ENCODE data around the gene HOXB6. TPM values are rescaled to one million over a fixed set of nuclear protein-coding genes. Genes with fewer than 3 reads are reported as not detected.

Gene HOXB6
- total RNA-seq, 2 donors from 2014 or later = not detected

DNA sequence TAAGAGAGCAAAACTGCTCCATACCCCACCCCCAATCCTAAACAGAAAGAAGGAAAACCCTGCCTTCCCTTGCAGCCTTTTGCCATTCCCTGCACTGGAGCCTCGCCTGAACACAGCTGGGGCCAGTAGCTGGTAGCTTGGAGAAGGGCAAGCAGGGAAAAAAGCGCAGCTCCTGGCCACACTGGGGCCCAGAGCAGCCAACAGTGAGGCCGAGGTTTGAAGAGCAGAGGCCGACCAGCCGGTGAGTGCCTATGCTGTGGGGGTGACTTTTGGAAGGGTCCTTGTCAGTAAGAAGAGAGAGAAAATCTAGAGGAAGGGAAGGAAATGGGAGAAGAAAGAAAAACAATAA, 24.6 kb upstream of the HOXB6 start:
- 17 to 18% methylated on average over 1 to 5 of the region's 5 CpGs for WGBS, 2 experiments (ENCODE audit: insufficient coverage in 1 of 2, insufficient read length in 1 of 2)
- H3K9me3 Mint-ChIP-seq = peaks cover under 1% of the 10 kb centered on the region
- H3K36me3 ChIP-seq (ENCODE audit: control insufficient read depth, insufficient read depth, low read length) = no peaks in the 10 kb centered on the region
- H3K4me3 Mint-ChIP-seq = no peak overlapping the region
- peaks cover 2% of the 10 kb centered on the region for H3K9me3 ChIP-seq (ENCODE audit: control insufficient read depth, low read length)
- H3K27me3 Mint-ChIP-seq (ENCODE audit: insufficient read depth) = peaks cover 99% of the 10 kb centered on the region
- no peaks in the 10 kb centered on the region for H3K36me3 Mint-ChIP-seq (ENCODE audit: low read depth)
- peaks cover 1% of the 10 kb centered on the region for H3K4me1 Mint-ChIP-seq
- TF ChIP-seq, protein P1, sequence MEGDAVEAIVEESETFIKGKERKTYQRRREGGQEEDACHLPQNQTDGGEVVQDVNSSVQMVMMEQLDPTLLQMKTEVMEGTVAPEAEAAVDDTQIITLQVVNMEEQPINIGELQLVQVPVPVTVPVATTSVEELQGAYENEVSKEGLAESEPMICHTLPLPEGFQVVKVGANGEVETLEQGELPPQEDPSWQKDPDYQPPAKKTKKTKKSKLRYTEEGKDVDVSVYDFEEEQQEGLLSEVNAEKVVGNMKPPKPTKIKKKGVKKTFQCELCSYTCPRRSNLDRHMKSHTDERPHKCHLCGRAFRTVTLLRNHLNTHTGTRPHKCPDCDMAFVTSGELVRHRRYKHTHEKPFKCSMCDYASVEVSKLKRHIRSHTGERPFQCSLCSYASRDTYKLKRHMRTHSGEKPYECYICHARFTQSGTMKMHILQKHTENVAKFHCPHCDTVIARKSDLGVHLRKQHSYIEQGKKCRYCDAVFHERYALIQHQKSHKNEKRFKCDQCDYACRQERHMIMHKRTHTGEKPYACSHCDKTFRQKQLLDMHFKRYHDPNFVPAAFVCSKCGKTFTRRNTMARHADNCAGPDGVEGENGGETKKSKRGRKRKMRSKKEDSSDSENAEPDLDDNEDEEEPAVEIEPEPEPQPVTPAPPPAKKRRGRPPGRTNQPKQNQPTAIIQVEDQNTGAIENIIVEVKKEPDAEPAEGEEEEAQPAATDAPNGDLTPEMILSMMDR (conservative IDR thresholded peaks at IDR 0.05) = no peak
- H3K27me3 ChIP-seq (ENCODE audit: control insufficient read depth, insufficient read depth, low read length, poor library complexity, severe bottlenecking) = peaks cover 100% of the 10 kb centered on the region
- DNase-seq = peak; percentile 48
- H3K4me1 ChIP-seq (ENCODE audit: control insufficient read depth, insufficient read depth, low read length) = no peaks in the 10 kb centered on the region
- H3K9ac ChIP-seq (ENCODE audit: extremely low read depth, low read length, poor library complexity, severe bottlenecking) = no peak overlapping the region
- no peak overlapping the region for H3K27ac Mint-ChIP-seq
- no peak overlapping the region for H3K4me3 ChIP-seq (ENCODE audit: low read length)
- H3K27ac ChIP-seq (ENCODE audit: low read depth, low read length) = no peak overlapping the region

DNA sequence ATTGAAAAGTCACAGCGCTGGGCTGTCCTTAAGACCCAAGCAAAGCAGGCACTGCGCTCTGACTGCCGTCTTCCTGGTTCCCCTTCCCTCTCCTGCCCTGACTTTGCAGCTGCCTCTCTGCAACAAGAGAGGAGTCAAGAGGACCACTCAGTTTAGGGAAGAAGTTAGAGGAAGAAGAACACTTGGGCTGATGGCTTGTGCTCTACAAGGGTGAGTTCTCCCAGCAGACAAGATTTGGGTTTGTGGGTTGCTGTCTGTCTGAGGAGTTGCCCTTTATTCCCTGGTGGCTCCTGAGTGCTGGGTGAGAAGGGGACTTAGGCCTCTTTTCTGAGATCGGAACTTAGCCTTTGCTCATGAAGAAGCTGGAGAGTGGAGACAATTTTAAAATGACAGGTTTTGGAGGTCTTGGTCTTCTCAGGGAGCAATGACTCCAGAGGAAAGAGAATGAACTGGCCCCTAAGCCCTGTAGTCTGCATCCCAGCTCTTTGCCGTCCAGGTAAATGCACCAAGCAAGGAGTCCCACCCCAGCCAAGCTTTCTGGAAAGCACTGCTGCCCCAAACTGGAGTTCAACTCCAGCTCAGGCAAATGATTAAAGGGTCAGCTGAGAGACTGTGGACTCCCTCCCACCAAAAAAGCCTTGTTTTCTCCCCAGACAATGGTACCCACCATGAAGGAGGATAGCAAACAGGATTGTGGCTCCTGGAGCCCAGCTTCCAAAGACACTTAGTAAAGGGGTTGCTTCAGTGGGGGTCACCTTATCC, 24.0 kb upstream of the HOXB6 start:
- H3K4me1 Mint-ChIP-seq = peaks cover 1% of the 10 kb centered on the region
- Histone ChIP-seq H3K27me3 (ENCODE audit: control insufficient read depth, insufficient read depth, low read length, poor library complexity, severe bottlenecking) (peaks cover 100% of the 10 kb centered on the region), H3K27ac (ENCODE audit: low read depth, low read length) (no peak overlapping the region), H3K4me3 (ENCODE audit: low read length) (no peak overlapping the region), H3K9me3 (ENCODE audit: control insufficient read depth, low read length) (no peaks in the 10 kb centered on the region), H3K36me3 (ENCODE audit: control insufficient read depth, insufficient read depth, low read length) (no peaks in the 10 kb centered on the region), H3K4me1 (ENCODE audit: control insufficient read depth, insufficient read depth, low read length) (no peaks in the 10 kb centered on the region), H3K9ac (ENCODE audit: extremely low read depth, low read length, poor library complexity, severe bottlenecking) (no peak overlapping the region)
- H3K9me3 Mint-ChIP-seq = no peaks in the 10 kb centered on the region
- H3K27me3 Mint-ChIP-seq (ENCODE audit: insufficient read depth) = peaks cover 99% of the 10 kb centered on the region
- 21 to 33% methylated on average over 3 to 5 of the region's 5 CpGs for WGBS, 2 experiments (ENCODE audit: insufficient coverage in 1 of 2, insufficient read length in 1 of 2)
- TF ChIP-seq, protein P1 (conservative IDR thresholded peaks at IDR 0.05) = no peak
- no peaks in the 10 kb centered on the region for H3K36me3 Mint-ChIP-seq (ENCODE audit: low read depth)
- DNase-seq = peak; percentile 47
- H3K4me3 Mint-ChIP-seq = no peak overlapping the region
- no peak overlapping the region for H3K27ac Mint-ChIP-seq

DNA sequence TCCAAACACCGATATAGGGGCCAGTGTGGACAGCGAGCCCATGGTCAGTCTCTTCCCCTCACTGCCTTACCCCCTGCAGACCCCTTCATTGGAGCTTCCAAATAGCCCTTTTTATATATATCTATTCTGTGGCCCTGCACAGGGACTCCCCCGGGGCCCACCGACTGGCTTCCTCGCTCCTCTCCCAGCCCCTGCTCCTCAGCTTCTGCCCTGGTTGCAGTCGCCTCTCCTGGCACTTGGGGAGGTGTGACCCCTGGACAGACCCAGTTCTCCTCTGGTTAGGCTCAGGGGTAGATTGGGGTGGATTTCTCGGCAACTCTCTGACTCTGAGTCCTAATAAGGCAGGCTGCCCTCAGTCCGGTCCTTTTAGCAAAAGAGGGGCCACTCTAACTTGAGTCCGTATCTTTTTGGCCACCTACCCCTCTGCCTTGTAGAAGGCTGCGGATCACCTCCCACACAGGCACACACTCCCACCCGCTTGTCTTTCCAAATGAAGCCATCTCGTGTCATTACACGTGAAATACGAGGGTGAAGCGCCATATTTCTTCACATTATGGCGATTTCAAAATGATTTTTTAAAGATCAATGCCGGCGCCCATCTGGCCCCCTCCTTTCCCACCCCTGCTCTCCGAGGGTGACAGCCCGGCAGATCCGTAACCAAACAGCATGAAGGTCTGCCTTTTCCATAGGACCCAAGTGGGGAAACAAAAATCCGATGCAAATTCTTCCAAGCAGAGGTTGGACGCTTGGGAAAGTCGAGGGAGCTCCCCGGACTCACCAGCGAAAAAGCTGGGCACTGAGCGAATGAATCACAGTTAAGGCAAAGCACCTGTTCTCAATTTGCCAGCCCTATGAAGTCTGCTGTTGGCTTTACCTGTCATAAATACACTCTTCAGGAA, 23.1 kb upstream of the HOXB6 start:
- Histone ChIP-seq H3K36me3 (ENCODE audit: control insufficient read depth, insufficient read depth, low read length) (no peaks in the 10 kb centered on the region), H3K27me3 (ENCODE audit: control insufficient read depth, insufficient read depth, low read length, poor library complexity, severe bottlenecking) (peaks cover 100% of the 10 kb centered on the region), H3K9me3 (ENCODE audit: control insufficient read depth, low read length) (no peaks in the 10 kb centered on the region), H3K9ac (ENCODE audit: extremely low read depth, low read length, poor library complexity, severe bottlenecking) (no peak overlapping the region), H3K4me3 (ENCODE audit: low read length) (no peak overlapping the region), H3K4me1 (ENCODE audit: control insufficient read depth, insufficient read depth, low read length) (no peaks in the 10 kb centered on the region), H3K27ac (ENCODE audit: low read depth, low read length) (no peak overlapping the region)
- no peaks in the 10 kb centered on the region for H3K9me3 Mint-ChIP-seq
- H3K27me3 Mint-ChIP-seq (ENCODE audit: insufficient read depth) = peaks cover 99% of the 10 kb centered on the region
- peak; percentile 34 for DNase-seq
- WGBS, 2 experiments (ENCODE audit: insufficient coverage in 1 of 2, insufficient read length in 1 of 2) = 17 to 18% methylated on average over 19 to 27 of the region's 27 CpGs
- peaks cover 1% of the 10 kb centered on the region for H3K4me1 Mint-ChIP-seq
- no peaks in the 10 kb centered on the region for H3K36me3 Mint-ChIP-seq (ENCODE audit: low read depth)
- TF ChIP-seq, protein P1 (conservative IDR thresholded peaks at IDR 0.05) = no peak
- H3K4me3 Mint-ChIP-seq = no peak overlapping the region
- H3K27ac Mint-ChIP-seq = no peak overlapping the region

Measured in endodermal cell (in vitro differentiated cells).